Measurements from ENCODE around the gene PROSER1. TPM values are rescaled to one million over a fixed set of nuclear protein-coding genes. Genes with fewer than 3 reads are reported as not detected.
A peak's percentile ranks its signal among the peaks of the same experiment; 100 is the strongest.

PROSER1 gene
- total RNA-seq, 1 experiment from 2014 or later: 33.5 TPM

DNA sequence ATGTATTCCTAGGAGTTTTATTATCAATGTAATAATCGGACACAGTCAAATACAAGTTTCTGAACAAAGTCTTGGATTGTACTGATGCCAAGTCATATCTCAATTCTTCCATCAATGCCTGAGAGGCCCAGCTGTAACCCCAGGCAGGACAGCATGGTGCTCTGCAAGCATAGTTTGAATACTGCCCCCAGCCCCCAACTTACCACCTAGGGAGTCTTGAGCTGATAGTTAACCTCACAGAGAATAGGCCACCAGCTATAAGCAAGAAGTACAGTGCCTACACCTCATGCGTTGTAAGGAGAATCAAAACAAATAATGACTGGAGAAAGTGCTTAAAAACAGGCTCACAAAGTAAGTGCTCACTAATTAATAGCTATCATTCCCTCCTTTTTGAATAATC lies 2.7 kb downstream of the PROSER1 start:
- TF ChIP-seq, protein P1, sequence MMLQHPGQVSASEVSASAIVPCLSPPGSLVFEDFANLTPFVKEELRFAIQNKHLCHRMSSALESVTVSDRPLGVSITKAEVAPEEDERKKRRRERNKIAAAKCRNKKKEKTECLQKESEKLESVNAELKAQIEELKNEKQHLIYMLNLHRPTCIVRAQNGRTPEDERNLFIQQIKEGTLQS (IDR thresholded peaks at IDR 0.05): no peak
- TF ChIP-seq JUND (IDR thresholded peaks at IDR 0.05) (no peak), CBX3 (IDR thresholded peaks at IDR 0.05; ENCODE audit: low read depth) (no peak)
- Histone ChIP-seq H3K9ac (ENCODE audit: low read length) (no peak overlapping the region), H3K27me3 (ENCODE audit: insufficient read depth, low read length) (no peaks in the 10 kb centered on the region), H3K4me1 (ENCODE audit: control insufficient read depth in 1 of 2, insufficient read depth in 2 of 2, low read length in 2 of 2) (peaks cover 0 to 26% of the 10 kb centered on the region in 2 experiments; a peak in 3 of 4 replicates), H3K4me2 (ENCODE audit: low read length) (peak overlapping the region; percentile 99), H3K9me3 (ENCODE audit: control insufficient read depth in 1 of 2, insufficient read depth in 1 of 2, low read depth in 1 of 2, low read length in 2 of 2) (no peaks in the 10 kb centered on the region), H3K79me2 (ENCODE audit: insufficient read depth, low read length) (peaks cover 73% of the 10 kb centered on the region), H3K27ac (ENCODE audit: low read depth, low read length) (no peak overlapping the region), H3K4me3 (replicated peaks in 1 of 2; ENCODE audit: low read depth in 1 of 2, low read length in 2 of 2) (no peak overlapping the region), H3K9me2 (ENCODE audit: insufficient read depth) (no peaks in the 10 kb centered on the region), H3K36me3 (ENCODE audit: control insufficient read depth in 1 of 2, insufficient read depth in 2 of 2, low read length in 2 of 2) (no peaks in the 10 kb centered on the region), H2AFZ (ENCODE audit: low read depth, low read length, poor library complexity, severe bottlenecking) (no peak overlapping the region), H4K20me1 (ENCODE audit: insufficient read depth) (no peaks in the 10 kb centered on the region)
- POLR2A ChIA-PET: no interaction called here
- intact Hi-C loops (cut with micrococcal nuclease): no loop called here
- ATAC-seq (no peak), DNase-seq (ENCODE audit: low read depth, low spot score) (no peak)
- no TSS peak for BruUV-seq (replicated peaks)
- RAD21 ChIA-PET (ENCODE audit: low non-redundant PET in 1 of 2, low total read pairs in 2 of 2, uncharacterized antibody in 2 of 2, unreplicated experiment in 2 of 2): no interaction called here
- CTCF ChIA-PET: no interaction called here

DNA sequence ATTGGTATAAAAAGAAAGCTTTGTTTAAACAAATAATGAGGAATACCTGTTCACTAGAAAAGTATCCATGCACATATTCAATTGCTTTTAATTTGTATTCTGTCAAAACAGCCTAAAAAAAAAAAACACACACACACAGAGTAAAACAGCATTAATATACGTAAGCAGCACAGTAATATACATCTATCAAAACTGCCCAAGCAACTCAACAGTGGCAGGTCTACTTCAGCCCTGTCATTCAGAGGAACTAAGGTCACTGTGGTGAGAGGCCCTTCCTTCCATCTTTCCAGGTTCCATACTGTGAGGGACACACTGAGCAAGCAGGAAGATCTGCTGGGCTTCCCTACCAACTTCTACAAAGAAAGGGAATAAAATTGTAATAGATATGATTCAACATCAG lies 3.8 kb downstream of the PROSER1 start:
- H3K4me2 ChIP-seq (ENCODE audit: low read length): no peak overlapping the region
- POLR2A ChIA-PET: no interaction called here
- no peaks in the 10 kb centered on the region for H3K27me3 ChIP-seq (ENCODE audit: insufficient read depth, low read length)
- RAD21 ChIA-PET (ENCODE audit: low non-redundant PET in 1 of 2, low total read pairs in 2 of 2, uncharacterized antibody in 2 of 2, unreplicated experiment in 2 of 2): no interaction called here
- H3K36me3 ChIP-seq (ENCODE audit: control insufficient read depth in 1 of 2, insufficient read depth in 2 of 2, low read length in 2 of 2): no peaks in the 10 kb centered on the region
- intact Hi-C loops (cut with micrococcal nuclease): no loop called here
- CTCF ChIA-PET: no interaction called here
- TF ChIP-seq ELF1 (IDR thresholded peaks at IDR 0.05; ENCODE audit: borderline replicate concordance, low read depth) (no peak), FOSL1 (IDR thresholded peaks at IDR 0.05; ENCODE audit: low read depth) (no peak), EZH2 (IDR thresholded peaks at IDR 0.05) (no peak), ZNF274 (IDR thresholded peaks at IDR 0.05; ENCODE audit: low read depth, low read length) (no peak), POLR2AphosphoS5 (IDR thresholded peaks at IDR 0.05; ENCODE audit: low read depth, low read length) (no peak), CEBPB (IDR thresholded peaks at IDR 0.05; ENCODE audit: low read depth) (no peak), POLR2A (IDR thresholded peaks at IDR 0.05; ENCODE audit: borderline replicate concordance, extremely low read depth, insufficient read depth, insufficient read length) (no peak), EGR1 (IDR thresholded peaks at IDR 0.05; ENCODE audit: low read depth) (no peak), RAD21 (IDR thresholded peaks at IDR 0.05; ENCODE audit: low read depth) (no peak)
- TF ChIP-seq, protein P2, sequence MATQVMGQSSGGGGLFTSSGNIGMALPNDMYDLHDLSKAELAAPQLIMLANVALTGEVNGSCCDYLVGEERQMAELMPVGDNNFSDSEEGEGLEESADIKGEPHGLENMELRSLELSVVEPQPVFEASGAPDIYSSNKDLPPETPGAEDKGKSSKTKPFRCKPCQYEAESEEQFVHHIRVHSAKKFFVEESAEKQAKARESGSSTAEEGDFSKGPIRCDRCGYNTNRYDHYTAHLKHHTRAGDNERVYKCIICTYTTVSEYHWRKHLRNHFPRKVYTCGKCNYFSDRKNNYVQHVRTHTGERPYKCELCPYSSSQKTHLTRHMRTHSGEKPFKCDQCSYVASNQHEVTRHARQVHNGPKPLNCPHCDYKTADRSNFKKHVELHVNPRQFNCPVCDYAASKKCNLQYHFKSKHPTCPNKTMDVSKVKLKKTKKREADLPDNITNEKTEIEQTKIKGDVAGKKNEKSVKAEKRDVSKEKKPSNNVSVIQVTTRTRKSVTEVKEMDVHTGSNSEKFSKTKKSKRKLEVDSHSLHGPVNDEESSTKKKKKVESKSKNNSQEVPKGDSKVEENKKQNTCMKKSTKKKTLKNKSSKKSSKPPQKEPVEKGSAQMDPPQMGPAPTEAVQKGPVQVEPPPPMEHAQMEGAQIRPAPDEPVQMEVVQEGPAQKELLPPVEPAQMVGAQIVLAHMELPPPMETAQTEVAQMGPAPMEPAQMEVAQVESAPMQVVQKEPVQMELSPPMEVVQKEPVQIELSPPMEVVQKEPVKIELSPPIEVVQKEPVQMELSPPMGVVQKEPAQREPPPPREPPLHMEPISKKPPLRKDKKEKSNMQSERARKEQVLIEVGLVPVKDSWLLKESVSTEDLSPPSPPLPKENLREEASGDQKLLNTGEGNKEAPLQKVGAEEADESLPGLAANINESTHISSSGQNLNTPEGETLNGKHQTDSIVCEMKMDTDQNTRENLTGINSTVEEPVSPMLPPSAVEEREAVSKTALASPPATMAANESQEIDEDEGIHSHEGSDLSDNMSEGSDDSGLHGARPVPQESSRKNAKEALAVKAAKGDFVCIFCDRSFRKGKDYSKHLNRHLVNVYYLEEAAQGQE (IDR thresholded peaks at IDR 0.05; ENCODE audit: low read depth): no peak
- TF ChIP-seq, protein P3, sequence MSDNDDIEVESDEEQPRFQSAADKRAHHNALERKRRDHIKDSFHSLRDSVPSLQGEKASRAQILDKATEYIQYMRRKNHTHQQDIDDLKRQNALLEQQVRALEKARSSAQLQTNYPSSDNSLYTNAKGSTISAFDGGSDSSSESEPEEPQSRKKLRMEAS (IDR thresholded peaks at IDR 0.05): no peak
- peaks cover 73% of the 10 kb centered on the region for H3K79me2 ChIP-seq (ENCODE audit: insufficient read depth, low read length)
- H3K9ac ChIP-seq (ENCODE audit: low read length): no peak overlapping the region
- H3K4me3 ChIP-seq (replicated peaks in 1 of 2; ENCODE audit: low read depth in 1 of 2, low read length in 2 of 2): no peak overlapping the region
- H4K20me1 ChIP-seq (ENCODE audit: insufficient read depth): no peaks in the 10 kb centered on the region
- no peak overlapping the region for H2AFZ ChIP-seq (ENCODE audit: low read depth, low read length, poor library complexity, severe bottlenecking)
- no peak for ATAC-seq
- BruUV-seq (replicated peaks): no TSS peak
- H3K27ac ChIP-seq (ENCODE audit: low read depth, low read length): no peak overlapping the region
- no peaks in the 10 kb centered on the region for H3K9me3 ChIP-seq (ENCODE audit: control insufficient read depth in 1 of 2, insufficient read depth in 1 of 2, low read depth in 1 of 2, low read length in 2 of 2)
- peaks cover 0 to 25% of the 10 kb centered on the region in 2 experiments; a peak in 3 of 4 replicates for H3K4me1 ChIP-seq (ENCODE audit: control insufficient read depth in 1 of 2, insufficient read depth in 2 of 2, low read length in 2 of 2)
- no peak for DNase-seq (ENCODE audit: low read depth, low spot score)
- H3K9me2 ChIP-seq (ENCODE audit: insufficient read depth): no peaks in the 10 kb centered on the region
